ENCODE measurements around the gene DST. TPM values are rescaled to one million over a fixed set of nuclear protein-coding genes. Genes with fewer than 3 reads are reported as not detected.

Gene DST
- total RNA-seq, 2 donors from 2014 or later = 6.0 to 10.1 TPM

- H3K27me3 Mint-ChIP-seq = peaks cover 0 to 3% of the 10 kb centered on the region in 2 donors
- no peak overlapping the region for H3K4me3 Mint-ChIP-seq
- DNase-seq (ENCODE audit: low spot score) (no peak), ATAC-seq (no peak)
- no peaks in the 10 kb centered on the region for H3K4me1 Mint-ChIP-seq (ENCODE audit: low read depth in 2 of 2)
- no peak overlapping the region for H3K27ac Mint-ChIP-seq
- H3K9me3 Mint-ChIP-seq = no peaks in the 10 kb centered on the region
- H3K36me3 Mint-ChIP-seq = no peaks in the 10 kb centered on the region
Observed at GRCh38 chr6:56556751-56557540, 85.7 kb downstream of the DST start.

- no peak overlapping the region for H3K4me3 Mint-ChIP-seq
- ATAC-seq (no peak), DNase-seq (ENCODE audit: low spot score) (no peak)
- peaks cover 0 to 3% of the 10 kb centered on the region in 2 donors for H3K27me3 Mint-ChIP-seq
- no peaks in the 10 kb centered on the region for H3K4me1 Mint-ChIP-seq (ENCODE audit: low read depth in 2 of 2)
- H3K36me3 Mint-ChIP-seq = no peaks in the 10 kb centered on the region
- no peaks in the 10 kb centered on the region for H3K9me3 Mint-ChIP-seq
- H3K27ac Mint-ChIP-seq = no peak overlapping the region
Observed at GRCh38 chr6:56555438-56555872, 87.2 kb downstream of the DST start.

- Mint-ChIP-seq H3K4me3 (no peak overlapping the region), H3K9me3 (no peaks in the 10 kb centered on the region), H3K27me3 (no peaks in the 10 kb centered on the region), H3K27ac (no peak overlapping the region), H3K4me1 (ENCODE audit: low read depth in 2 of 2) (no peaks in the 10 kb centered on the region), H3K36me3 (no peaks in the 10 kb centered on the region)
- no peak for ATAC-seq
- DNase-seq (ENCODE audit: low spot score) = no peak
Observed at GRCh38 chr6:56552187-56553130, 90.2 kb downstream of the DST start.

- no peak for ATAC-seq
- no peaks in the 10 kb centered on the region for H3K36me3 Mint-ChIP-seq
- no peak overlapping the region for H3K27ac Mint-ChIP-seq
- H3K4me1 Mint-ChIP-seq (ENCODE audit: low read depth in 2 of 2) = no peaks in the 10 kb centered on the region
- H3K4me3 Mint-ChIP-seq = no peak overlapping the region
- H3K9me3 Mint-ChIP-seq = no peaks in the 10 kb centered on the region
- no peaks in the 10 kb centered on the region for H3K27me3 Mint-ChIP-seq
- no peak for DNase-seq (ENCODE audit: low spot score)
Observed at GRCh38 chr6:56551409-56552120, 91.1 kb downstream of the DST start.

GRCh38 chr6:56550301-56550700 lies 92.4 kb downstream of the DST start:
- no peaks in the 10 kb centered on the region for H3K36me3 Mint-ChIP-seq
- H3K27me3 Mint-ChIP-seq = no peaks in the 10 kb centered on the region
- no peak overlapping the region for H3K27ac Mint-ChIP-seq
- no peak for ATAC-seq
- H3K4me1 Mint-ChIP-seq (ENCODE audit: low read depth in 2 of 2) = no peaks in the 10 kb centered on the region
- H3K9me3 Mint-ChIP-seq = no peaks in the 10 kb centered on the region
- no peak overlapping the region for H3K4me3 Mint-ChIP-seq
- no peak for DNase-seq (ENCODE audit: low spot score)

- no peak for DNase-seq (ENCODE audit: low spot score)
- Mint-ChIP-seq H3K27ac (no peak overlapping the region), H3K9me3 (no peaks in the 10 kb centered on the region), H3K36me3 (no peaks in the 10 kb centered on the region), H3K27me3 (no peaks in the 10 kb centered on the region), H3K4me3 (no peak overlapping the region), H3K4me1 (ENCODE audit: low read depth in 2 of 2) (no peaks in the 10 kb centered on the region)
- no peak for ATAC-seq
Observed at GRCh38 chr6:56549014-56549413, 93.7 kb downstream of the DST start.

- H3K4me3 Mint-ChIP-seq = no peak overlapping the region
Observed at GRCh38 chr6:56547687-56548086, 95.0 kb downstream of the DST start.

GRCh38 chr6:56542364-56543331 lies 100.0 kb downstream of the DST start:
- Mint-ChIP-seq H3K4me1 (ENCODE audit: low read depth in 2 of 2) (no peaks in the 10 kb centered on the region), H3K27ac (no peak overlapping the region), H3K4me3 (no peak overlapping the region), H3K36me3 (no peaks in the 10 kb centered on the region), H3K27me3 (no peaks in the 10 kb centered on the region), H3K9me3 (no peaks in the 10 kb centered on the region)
- ATAC-seq (peak; percentile 94 to 97), DNase-seq (ENCODE audit: low spot score) (peak; percentile 88)

More at GRCh38 chr6:56547687-56548086, 95.0 kb downstream of the DST start:
- H3K27me3 Mint-ChIP-seq = no peaks in the 10 kb centered on the region
- no peak overlapping the region for H3K27ac Mint-ChIP-seq
- no peak for DNase-seq (ENCODE audit: low spot score)
- H3K4me1 Mint-ChIP-seq (ENCODE audit: low read depth in 2 of 2) = no peaks in the 10 kb centered on the region
- no peaks in the 10 kb centered on the region for H3K9me3 Mint-ChIP-seq
- no peaks in the 10 kb centered on the region for H3K36me3 Mint-ChIP-seq
- no peak for ATAC-seq

GRCh38 chr6:56541741-56542360 lies 100.8 kb downstream of the DST start:
- H3K27me3 Mint-ChIP-seq = no peaks in the 10 kb centered on the region
- H3K27ac Mint-ChIP-seq = no peak overlapping the region
- no peak for ATAC-seq
- no peak for DNase-seq (ENCODE audit: low spot score)
- no peaks in the 10 kb centered on the region for H3K4me1 Mint-ChIP-seq (ENCODE audit: low read depth in 2 of 2)
- H3K36me3 Mint-ChIP-seq = no peaks in the 10 kb centered on the region
- no peaks in the 10 kb centered on the region for H3K9me3 Mint-ChIP-seq
- no peak overlapping the region for H3K4me3 Mint-ChIP-seq

GRCh38 chr6:56541030-56541600 lies 101.6 kb downstream of the DST start:
- DNase-seq (ENCODE audit: low spot score) (no peak), ATAC-seq (no peak)
- H3K27ac Mint-ChIP-seq = no peak overlapping the region
- no peaks in the 10 kb centered on the region for H3K4me1 Mint-ChIP-seq (ENCODE audit: low read depth in 2 of 2)
- no peak overlapping the region for H3K4me3 Mint-ChIP-seq
- H3K9me3 Mint-ChIP-seq = no peaks in the 10 kb centered on the region
- no peaks in the 10 kb centered on the region for H3K27me3 Mint-ChIP-seq
- no peaks in the 10 kb centered on the region for H3K36me3 Mint-ChIP-seq

GRCh38 chr6:56540232-56541029 lies 102.3 kb downstream of the DST start:
- H3K4me3 Mint-ChIP-seq = no peak overlapping the region

More at GRCh38 chr6:56540232-56541029, 102.3 kb downstream of the DST start:
- ATAC-seq (no peak), DNase-seq (ENCODE audit: low spot score) (no peak)
- H3K27ac Mint-ChIP-seq = no peak overlapping the region
- no peaks in the 10 kb centered on the region for H3K9me3 Mint-ChIP-seq
- H3K4me1 Mint-ChIP-seq (ENCODE audit: low read depth in 2 of 2) = no peaks in the 10 kb centered on the region
- no peaks in the 10 kb centered on the region for H3K27me3 Mint-ChIP-seq
- H3K36me3 Mint-ChIP-seq = no peaks in the 10 kb centered on the region
